IMR-90 (cell line): ENCODE measurements around the gene CDK13. TPM values are rescaled to one million over a fixed set of nuclear protein-coding genes. Genes with fewer than 3 reads are reported as not detected.

Experiments used
- ATAC-seq: fragments of 200-7000 bp; cut with Tn5 transposase; 2 replicates; pipeline ENCODE4 v1.9.1; 2020; ENCODE audit warnings: low read depth, mild to moderate bottlenecking, moderate library complexity
- BruUV-seq: library from RNA; stranded (reverse); fragments of 400-500 nt; replicated peaks from 2 replicates; lab custom pipeline; 2021; lab: Mats Ljungman, UMichigan
- CTCF ChIA-PET: fragments of 300-600 bp; formaldehyde crosslinking; extraction: SDS; loops from one replicate; lab custom pipeline; 2021; ENCODE audit warnings: antibody characterized with exemption; lab: Yijun Ruan, JAX
- POLR2A ChIA-PET: fragments of 300-600 bp; sonication (Branson Sonifier 250); formaldehyde crosslinking; loops from one replicate; lab custom pipeline; 2022; ENCODE audit warnings: antibody characterized with exemption; ENCODE audit not compliant: unreplicated experiment; lab: Charles Lee
- DNase-seq: peaks from one replicate; pipeline ENCODE4 v3.0.0; 2013
- H2AFZ ChIP-seq: replicated peaks from 2 replicates; pipeline ENCODE3; 2013; ENCODE audit warnings: low read length, mild to moderate bottlenecking; ENCODE audit not compliant: poor library complexity
- H2AK5ac ChIP-seq: 2 replicates; pipeline ENCODE4 v1.6.1; 2013; ENCODE audit warnings: low read depth, low read length, inconsistent platforms
- H2AK9ac ChIP-seq: replicated peaks from 2 replicates; pipeline ENCODE3; 2013; ENCODE audit warnings: mild to moderate bottlenecking, low read depth, low read length, moderate library complexity; ENCODE audit not compliant: poor library complexity
- H2BK120ac ChIP-seq: 2 replicates; pipeline ENCODE4 v1.6.1; 2013; ENCODE audit warnings: low read depth, low read length, inconsistent platforms
- H2BK15ac ChIP-seq: 3 replicates; pipeline ENCODE4 v1.6.1; 2013; ENCODE audit warnings: low read depth, low read length, inconsistent platforms
- H2BK20ac ChIP-seq: 2 replicates; pipeline ENCODE4 v1.6.1; 2013; ENCODE audit warnings: low read depth, mild to moderate bottlenecking, inconsistent platforms, low read length, moderate library complexity
- H2BK5ac ChIP-seq: 2 replicates; pipeline ENCODE4 v1.6.1; 2013; ENCODE audit warnings: mild to moderate bottlenecking, low read depth, low read length, inconsistent platforms; ENCODE audit not compliant: poor library complexity, severe bottlenecking
- H3K14ac ChIP-seq: replicated peaks from 2 replicates; pipeline ENCODE4 v1.6.1; 2013; ENCODE audit warnings: low read depth, low read length, inconsistent platforms
- H3K18ac ChIP-seq: 2 replicates; pipeline ENCODE4 v1.6.1; 2013; ENCODE audit warnings: low read depth, low read length, control low read depth
- H3K23ac ChIP-seq: 2 replicates; pipeline ENCODE4 v1.6.1; 2013; ENCODE audit warnings: low read depth, low read length, inconsistent platforms
- H3K27ac ChIP-seq: 2 replicates; pipeline ENCODE4 v1.5.1; 2013; ENCODE audit warnings: mild to moderate bottlenecking, control low read depth, low read length; ENCODE audit not compliant: insufficient read depth
- H3K27me3 ChIP-seq: 2 replicates; pipeline ENCODE4 v1.6.1; 2013; ENCODE audit warnings: low read length; ENCODE audit not compliant: control insufficient read depth, insufficient read depth
- H3K36me3 ChIP-seq: 2 replicates; pipeline ENCODE4 v1.6.1; 2013; ENCODE audit warnings: low read length, mixed read lengths; ENCODE audit not compliant: control insufficient read depth, insufficient read depth
- H3K4ac ChIP-seq: 2 replicates; pipeline ENCODE4 v1.6.1; 2013; ENCODE audit warnings: low read depth, low read length, inconsistent platforms
- H3K4me1 ChIP-seq: 2 replicates; pipeline ENCODE4 v1.6.1; 2013; ENCODE audit warnings: low read length, mixed read lengths; ENCODE audit not compliant: control insufficient read depth, insufficient read depth
- H3K4me2 ChIP-seq: 2 replicates; pipeline ENCODE4 v1.6.1; 2013; ENCODE audit warnings: low read depth, mild to moderate bottlenecking, control low read depth, low read length, moderate library complexity
- H3K4me3 ChIP-seq: 2 replicates; pipeline ENCODE4 v1.5.1; 2013; ENCODE audit warnings: low read depth, mild to moderate bottlenecking, control low read depth, low read length, moderate library complexity; ENCODE audit not compliant: insufficient read depth
- H3K56ac ChIP-seq: 2 replicates; pipeline ENCODE4 v1.6.1; 2013; ENCODE audit warnings: low read length, inconsistent platforms; ENCODE audit not compliant: insufficient read depth; ENCODE audit errors: extremely low read depth
- H3K79me1 ChIP-seq, 2 experiments: 2 replicates each; pipeline ENCODE4 v1.6.1; 2013; ENCODE audit warnings: low read length in 2 of 2, inconsistent platforms in 1 of 2, low read depth in 1 of 2
- H3K9ac ChIP-seq: 2 replicates; pipeline ENCODE4 v1.6.1; 2013; ENCODE audit warnings: low read depth, low read length, control low read depth
- H3K9me1 ChIP-seq: 2 replicates; pipeline ENCODE4 v1.6.1; 2013; ENCODE audit warnings: low read length, inconsistent platforms; ENCODE audit not compliant: insufficient read depth
- H3K9me3 ChIP-seq: 2 replicates; pipeline ENCODE4 v1.6.1; 2013; ENCODE audit warnings: low read length; ENCODE audit not compliant: control insufficient read depth, insufficient read depth
- H4K20me1 ChIP-seq: 2 replicates; pipeline ENCODE4 v1.6.1; 2013; ENCODE audit warnings: low read length, inconsistent platforms; ENCODE audit not compliant: insufficient read depth
- H4K5ac ChIP-seq: 2 replicates; pipeline ENCODE4 v1.6.1; 2013; ENCODE audit warnings: mild to moderate bottlenecking, low read depth, low read length, control low read depth
- H4K8ac ChIP-seq, 2 experiments: 2 replicates each; pipeline ENCODE4 v1.6.1; 2013; ENCODE audit warnings: low read depth in 2 of 2, low read length in 2 of 2, control low read depth in 1 of 2, inconsistent platforms in 1 of 2
- H4K91ac ChIP-seq: 2 replicates; pipeline ENCODE4 v1.6.1; 2013; ENCODE audit warnings: low read depth, low read length, inconsistent platforms; ENCODE audit not compliant: insufficient read depth
- CTCF ChIP-seq: conservative IDR thresholded peaks from 2 replicates; pipeline ENCODE4 v1.5.1; 2012; ENCODE audit warnings: mild to moderate bottlenecking, low read depth, low read length, improper control_type of control experiment
- MXI1 ChIP-seq: IDR thresholded peaks from 2 replicates; pipeline ENCODE4 v1.6.1; 2012; ENCODE audit warnings: low read depth, mild to moderate bottlenecking, low read length, moderate library complexity, borderline replicate concordance
- NFE2L2 ChIP-seq: fragments of 150-350 bp; IDR thresholded peaks from 2 replicates; pipeline ENCODE4 v1.6.1; 2016; ENCODE audit warnings: low read depth, mild to moderate bottlenecking, low read length
- RAD21 ChIP-seq: IDR thresholded peaks from 2 replicates; pipeline ENCODE4 v1.6.1; 2012; ENCODE audit warnings: low read length, improper control_type of control experiment
- WGBS, 2 experiments: methylation state at CpG; one replicate each; pipeline versions ENCODE4 v1.1.5 to v1.1.7; 2013; ENCODE audit warnings: missing lambda C conversion rate in 2 of 2; ENCODE audit not compliant: insufficient read length in 1 of 2; ENCODE audit errors: extremely low coverage in 2 of 2; 5-methylcytosine and 5-hydroxymethylcytosine counted together
- dilution Hi-C: fragments of 300-500 bp; cut with HindIII; formaldehyde crosslinking; loops from one replicate; pipeline ENCODE4 v1.14.3; 2018; ENCODE audit warnings: low sequenced_read_pairs; ENCODE audit not compliant: unreplicated experiment
- in situ Hi-C: fragments of 300-500 bp; cut with MboI; formaldehyde crosslinking; loops from 3 replicates; pipeline ENCODE4 v1.14.3; 2019; ENCODE audit warnings: low sequenced_read_pairs, inconsistent platforms, mixed read lengths
- intact Hi-C: fragments of 100-400 bp; cut with micrococcal nuclease; formaldehyde crosslinking; loops from 2 replicates; pipeline ENCODE4 v1.10.0; 2022
- polyA plus RNA-seq, 3 experiments: library from polyadenylated mRNA; depleted of rRNA; stranded (reverse); fragments of >200 nt; gene quantifications; 2 replicates each; pipeline ENCODE4 v1.2.3, GENCODE V29; 2012; ENCODE audit warnings: low replicate concordance in 1 of 3
- total RNA-seq: library from RNA; depleted of rRNA; stranded (reverse); fragments of >200 nt; gene quantifications from 2 replicates; pipeline ENCODE4 v1.2.3, GENCODE V29; 2012

CDK13 gene
- total and polyA plus RNA-seq, 2 of the 4 experiments (the other 2 are of a cell fraction) = 20.1 to 50.4 TPM

- Histone ChIP-seq H3K14ac (no peak overlapping the region), H4K8ac (no peak overlapping the region), H2BK20ac (no peak overlapping the region), H3K23ac (no peak overlapping the region), H3K27me3 (peaks cover 12% of the 10 kb centered on the region), H3K36me3 (no peaks in the 10 kb centered on the region), H3K27ac (no peak overlapping the region), H3K9ac (no peak overlapping the region), H3K56ac (no peak overlapping the region), H4K20me1 (no peaks in the 10 kb centered on the region), H2BK120ac (no peak overlapping the region), H3K4me2 (no peak overlapping the region), H4K5ac (no peak overlapping the region), H2AFZ (no peak overlapping the region), H3K79me1 (no peaks in the 10 kb centered on the region), H3K18ac (no peak overlapping the region), H3K9me1 (no peaks in the 10 kb centered on the region), H3K4ac (no peak overlapping the region), H2AK9ac (no peak overlapping the region), H2BK15ac (no peak overlapping the region), H3K4me3 (no peak overlapping the region), H4K91ac (no peak overlapping the region), H2BK5ac (no peak overlapping the region), H3K4me1 (no peaks in the 10 kb centered on the region), H3K9me3 (no peaks in the 10 kb centered on the region), H2AK5ac (no peak overlapping the region)
- DNase-seq = no peak
- no TSS peak for BruUV-seq
- dilution Hi-C loops (no loop called here), intact Hi-C loops (no loop called here), in situ Hi-C loops (no loop called here)
- TF ChIP-seq CTCF (no peak), NFE2L2 (no peak), MXI1 (no peak), RAD21 (no peak)
- no CpG with 5 or more reads among the region's 1 CpG for WGBS, 2 experiments
- CTCF ChIA-PET = no interaction called here
- POLR2A ChIA-PET = no interaction called here
- no peak for ATAC-seq
Observed at GRCh38 chr7:39934132-39934531, 15.9 kb upstream of the CDK13 start.
